Urinary bladder (tissue), 4 donors: Measurements from ENCODE around the gene GPRIN1. TPM values are rescaled to one million over a fixed set of nuclear protein-coding genes. Genes with fewer than 3 reads are reported as not detected.

Experiments
- DNase-seq: peaks from one replicate; pipeline ENCODE4 v3.0.0-alpha.2; 2015; ENCODE audit errors: extremely low spot score
- H3K27ac ChIP-seq: one replicate; pipeline ENCODE4 v1.5.1; 2013; ENCODE audit warnings: low read depth, mild to moderate bottlenecking, moderate library complexity
- H3K36me3 ChIP-seq: one replicate; pipeline ENCODE4 v1.6.1; 2013; ENCODE audit warnings: mild to moderate bottlenecking, moderate library complexity; ENCODE audit not compliant: insufficient read depth
- H3K4me1 ChIP-seq: one replicate; pipeline ENCODE4 v1.6.1; 2013; ENCODE audit warnings: mild to moderate bottlenecking, moderate library complexity; ENCODE audit not compliant: insufficient read depth
- H3K4me3 ChIP-seq: one replicate; pipeline ENCODE4 v1.5.1; 2013; ENCODE audit warnings: low read depth, low read length
- WGBS: extraction: QIAGEN DNeasy Blood & Tissue Kit; methylation state at CpG from one replicate; pipeline ENCODE4 v1.1.7; 2013; 5-methylcytosine and 5-hydroxymethylcytosine counted together
- polyA plus RNA-seq: library from polyadenylated mRNA; stranded (reverse); fragments of 200-250 nt; gene quantifications from one replicate; pipeline ENCODE4 v1.2.3, GENCODE V29; 2013
- total RNA-seq: library from RNA; depleted of rRNA; stranded (reverse); fragments of >200 nt; gene quantifications from one replicate; pipeline ENCODE4 v1.2.3, GENCODE V29; 2014
- donor health status: healthy with polysubstance abuse.
- donor health status: healthy.

The GPRIN1 gene
- total and polyA plus RNA-seq, 2 donors, result 0.42 to 1.3 TPM

DNA sequence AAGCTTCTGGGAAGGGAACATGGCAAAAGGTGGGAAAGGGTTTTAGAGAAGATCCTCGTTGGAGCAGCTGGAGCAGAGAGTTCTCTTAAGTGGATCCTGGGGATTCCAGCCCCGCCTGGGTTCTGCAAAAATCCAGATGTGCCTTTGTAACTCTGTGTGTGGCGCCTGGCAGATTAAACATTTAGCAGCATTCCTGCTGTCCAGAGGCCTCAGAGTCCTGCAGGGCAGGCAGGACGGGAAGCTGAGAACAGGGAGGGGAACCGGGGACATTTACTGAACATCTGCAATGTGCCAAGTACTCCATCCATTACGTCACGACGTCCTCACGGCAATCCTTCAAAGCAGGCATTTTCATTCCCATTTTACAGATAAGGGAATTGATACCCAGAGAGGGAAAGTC, 26.5 kb upstream of the GPRIN1 start:
- H3K4me1 ChIP-seq, result no peaks in the 10 kb centered on the region
- no peak for DNase-seq
- no peaks in the 10 kb centered on the region for H3K36me3 ChIP-seq
- H3K4me3 ChIP-seq, result no peak overlapping the region
- no peak overlapping the region for H3K27ac ChIP-seq
- 29% methylated on average over 9 of the region's 9 CpGs for WGBS

DNA sequence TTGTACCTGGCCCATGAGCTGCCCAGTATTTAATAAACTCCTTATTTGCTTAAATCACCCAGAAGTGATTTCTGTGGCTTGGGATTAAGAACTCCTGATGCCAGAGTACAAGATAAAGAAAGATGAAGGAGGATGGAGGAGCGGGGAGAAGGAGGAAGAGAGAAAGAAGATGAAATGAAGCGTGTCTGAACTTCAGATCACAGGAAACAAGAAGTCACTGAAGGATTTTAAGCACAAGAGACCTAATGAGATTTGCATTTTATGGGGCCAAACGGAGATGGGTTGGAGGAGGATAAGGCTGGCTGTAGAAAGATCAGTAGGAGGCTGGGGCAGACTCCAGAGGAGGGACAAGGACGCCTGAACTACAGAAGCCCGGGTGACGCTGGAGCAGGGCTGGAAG, 23.6 kb upstream of the GPRIN1 start:
- Histone ChIP-seq H3K36me3 (no peaks in the 10 kb centered on the region), H3K27ac (no peak overlapping the region), H3K4me3 (no peak overlapping the region), H3K4me1 (no peaks in the 10 kb centered on the region)
- no peak for DNase-seq
- 12% methylated on average over 6 of the region's 6 CpGs for WGBS

DNA sequence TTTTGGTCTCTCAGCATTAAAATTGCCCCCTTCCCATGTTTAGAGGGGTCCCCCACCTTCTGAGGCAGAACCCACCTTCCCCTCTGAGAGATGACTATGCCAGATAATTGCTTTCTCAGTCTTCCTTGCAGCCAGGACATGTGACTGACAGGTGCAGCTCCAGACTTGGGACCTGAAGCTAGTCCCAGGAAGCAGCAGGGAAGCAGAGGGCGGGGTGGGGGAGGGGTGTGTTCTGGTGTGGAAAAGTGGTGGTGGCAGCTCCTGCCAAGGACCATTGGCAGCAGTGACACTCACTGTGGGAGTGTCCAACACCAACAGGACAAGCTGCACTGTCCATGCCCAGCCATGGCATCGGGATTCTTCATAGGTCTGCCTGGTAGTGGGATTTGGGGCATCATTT, 22.8 kb upstream of the GPRIN1 start:
- H3K4me3 ChIP-seq, result no peak overlapping the region
- WGBS, result 85% methylated on average over 2 of the region's 2 CpGs
- DNase-seq, result no peak
- H3K27ac ChIP-seq, result no peak overlapping the region
- no peaks in the 10 kb centered on the region for H3K36me3 ChIP-seq
- H3K4me1 ChIP-seq, result no peaks in the 10 kb centered on the region

DNA sequence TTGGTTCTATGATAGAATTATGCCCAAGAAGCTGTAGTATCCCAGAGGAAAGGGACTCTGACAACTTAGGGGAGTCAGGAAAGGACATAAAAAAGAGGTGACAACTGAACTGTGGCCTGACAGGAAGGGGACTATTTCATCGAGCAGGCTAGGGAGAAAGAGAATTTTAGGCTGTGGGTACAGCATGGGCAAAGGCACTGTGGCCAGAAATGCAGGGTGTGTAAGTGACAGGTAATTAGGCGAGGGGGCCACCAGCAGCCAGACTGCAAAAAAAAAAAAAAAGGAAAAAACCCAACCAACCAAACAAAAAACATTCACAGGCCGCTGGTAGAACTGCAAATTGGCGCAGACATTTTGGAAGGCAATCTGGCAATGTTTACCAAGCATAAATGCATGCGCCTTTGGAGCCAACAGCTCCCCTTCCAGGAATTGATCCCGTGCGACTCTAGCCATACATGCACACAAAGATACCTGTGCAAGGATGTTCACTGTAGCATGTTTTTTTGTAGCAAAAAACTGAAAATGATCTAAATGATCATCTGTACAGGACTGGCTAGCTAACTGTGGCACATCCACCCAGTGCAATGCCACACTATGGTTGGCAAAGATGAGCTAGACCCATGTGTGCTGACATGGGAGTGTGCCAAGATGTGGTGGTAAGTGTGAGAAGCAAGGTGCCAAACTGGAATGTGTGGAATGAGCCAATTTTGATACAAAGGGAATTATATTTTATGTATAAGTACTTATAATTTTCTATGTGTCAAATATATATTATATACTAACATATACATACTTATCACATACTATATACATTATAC, 21.6 kb upstream of the GPRIN1 start:
- H3K27ac ChIP-seq, result no peak overlapping the region
- WGBS, result 79% methylated on average over 7 of the region's 7 CpGs
- H3K4me3 ChIP-seq, result no peak overlapping the region
- H3K4me1 ChIP-seq, result no peaks in the 10 kb centered on the region
- DNase-seq, result no peak
- no peaks in the 10 kb centered on the region for H3K36me3 ChIP-seq

DNA sequence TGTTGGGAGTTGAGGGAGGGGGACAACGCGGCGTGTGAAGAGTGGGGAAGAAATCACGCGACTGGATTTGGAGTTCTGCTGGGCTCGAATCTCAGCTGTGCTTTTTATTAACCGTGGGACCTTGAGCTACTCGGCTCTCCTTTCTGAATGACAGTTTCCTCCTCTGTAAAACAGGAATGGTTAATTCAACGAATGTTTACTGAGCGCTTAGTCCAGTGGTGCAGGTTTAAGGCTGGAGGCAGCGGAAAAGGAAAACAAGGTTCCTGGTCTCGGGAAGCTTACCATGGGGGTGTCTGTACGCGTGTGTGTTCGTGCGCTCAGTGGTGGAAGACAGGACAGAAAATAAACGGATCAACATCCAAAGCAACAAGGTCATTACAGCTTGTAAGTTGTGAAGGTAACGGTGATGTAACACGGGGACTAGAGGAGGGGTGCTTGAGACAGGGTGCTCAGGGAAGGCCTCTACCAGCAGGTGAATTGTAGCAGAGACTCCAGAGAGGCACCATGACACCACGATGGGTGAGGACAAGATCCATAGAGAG, 20.8 kb upstream of the GPRIN1 start:
- no peaks in the 10 kb centered on the region for H3K36me3 ChIP-seq
- no peak overlapping the region for H3K27ac ChIP-seq
- DNase-seq, result no peak
- WGBS, result 8% methylated on average over 20 of the region's 20 CpGs
- H3K4me1 ChIP-seq, result no peaks in the 10 kb centered on the region
- H3K4me3 ChIP-seq, result peak overlapping the region; percentile 26

DNA sequence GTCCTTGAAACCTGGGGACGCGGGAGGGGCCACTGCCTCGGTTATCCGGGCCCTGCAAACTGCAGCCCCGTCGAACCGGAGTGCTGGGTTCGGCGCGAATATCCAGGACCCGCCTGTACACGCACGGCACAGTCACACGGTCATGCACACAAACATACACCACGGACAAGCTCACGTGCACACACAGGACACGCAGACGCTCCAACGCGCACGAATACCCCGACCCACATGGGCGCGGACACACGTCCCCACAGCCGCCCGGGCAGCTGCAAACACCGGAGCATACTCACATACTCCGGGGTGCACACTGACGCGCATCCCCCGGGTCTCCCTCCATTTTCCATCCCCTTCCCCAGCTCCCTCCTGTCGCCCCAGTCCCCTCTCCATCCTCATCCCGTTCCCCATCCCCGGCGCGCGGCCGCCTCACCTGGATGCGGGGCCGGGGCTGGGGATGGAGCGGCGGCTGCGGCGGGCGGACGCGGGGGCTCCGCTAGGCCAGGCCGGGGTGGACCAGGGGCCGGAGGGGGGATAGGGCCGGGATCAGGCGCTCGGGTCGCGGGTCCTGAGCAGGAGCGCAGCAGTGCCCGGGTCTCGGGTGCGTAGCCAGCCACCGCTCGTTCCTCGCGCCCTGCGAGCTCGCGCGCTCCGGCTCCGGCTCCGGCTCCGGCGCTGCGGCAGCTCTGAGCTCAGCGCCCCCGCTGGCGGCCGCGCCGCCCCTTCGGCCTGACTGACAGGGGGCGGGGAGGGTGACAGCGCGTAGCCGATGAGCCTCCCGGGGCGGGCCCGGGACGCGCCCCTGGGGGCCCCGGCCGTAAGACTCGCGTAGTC, 20.1 kb upstream of the GPRIN1 start, which contains the start of the genes EIF4E1B and SNCB:
TSS of gene EIF4E1B (plus strand) at position 823 of the 828 bp plus-strand sequence. CDS start 12,113 bp downstream, outside the sequence.
TSS of gene SNCB (minus strand) at position 682 of the 828 bp plus-strand sequence. CDS start 880 bp downstream, outside the sequence.
- H3K4me1 ChIP-seq, result no peaks in the 10 kb centered on the region
- H3K27ac ChIP-seq, result no peak within 1 kb of the TSS
- no peak for DNase-seq
- H3K4me3 ChIP-seq, result peak within 1 kb of the TSS; percentile 26
- WGBS, result 1% methylated on average over 94 of the region's 94 CpGs
- no peaks in the 10 kb centered on the region for H3K36me3 ChIP-seq

DNA sequence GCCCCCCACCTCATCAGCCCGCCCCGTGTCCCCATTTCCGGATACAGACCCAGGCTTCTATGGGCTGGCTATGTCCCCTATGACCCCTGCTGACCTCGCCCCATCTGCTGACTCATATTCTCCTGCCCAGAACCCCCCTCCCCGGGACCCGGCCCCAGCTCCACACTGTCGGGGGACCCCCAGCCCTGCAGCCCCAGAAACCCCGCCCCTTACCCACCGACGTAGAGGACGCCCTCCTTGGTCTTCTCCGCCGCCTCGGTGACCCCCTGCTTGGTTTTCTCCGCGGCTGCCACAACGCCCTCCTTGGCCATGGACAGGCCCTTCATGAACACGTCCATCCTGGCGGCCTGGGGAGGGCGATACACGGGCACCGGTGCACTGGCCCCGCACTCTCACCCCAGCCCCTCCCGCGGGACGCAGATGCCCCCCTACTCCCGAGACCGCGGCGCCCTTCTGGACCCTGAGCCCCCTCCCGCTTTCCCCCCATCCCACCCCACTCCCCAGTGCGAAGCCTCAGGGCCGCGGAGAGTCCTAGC, 19.4 kb upstream of the GPRIN1 start:
- H3K36me3 ChIP-seq, result no peaks in the 10 kb centered on the region
- no peaks in the 10 kb centered on the region for H3K4me1 ChIP-seq
- no peak overlapping the region for H3K27ac ChIP-seq
- 4% methylated on average over 34 of the region's 34 CpGs for WGBS
- no peak overlapping the region for H3K4me3 ChIP-seq
- no peak for DNase-seq

DNA sequence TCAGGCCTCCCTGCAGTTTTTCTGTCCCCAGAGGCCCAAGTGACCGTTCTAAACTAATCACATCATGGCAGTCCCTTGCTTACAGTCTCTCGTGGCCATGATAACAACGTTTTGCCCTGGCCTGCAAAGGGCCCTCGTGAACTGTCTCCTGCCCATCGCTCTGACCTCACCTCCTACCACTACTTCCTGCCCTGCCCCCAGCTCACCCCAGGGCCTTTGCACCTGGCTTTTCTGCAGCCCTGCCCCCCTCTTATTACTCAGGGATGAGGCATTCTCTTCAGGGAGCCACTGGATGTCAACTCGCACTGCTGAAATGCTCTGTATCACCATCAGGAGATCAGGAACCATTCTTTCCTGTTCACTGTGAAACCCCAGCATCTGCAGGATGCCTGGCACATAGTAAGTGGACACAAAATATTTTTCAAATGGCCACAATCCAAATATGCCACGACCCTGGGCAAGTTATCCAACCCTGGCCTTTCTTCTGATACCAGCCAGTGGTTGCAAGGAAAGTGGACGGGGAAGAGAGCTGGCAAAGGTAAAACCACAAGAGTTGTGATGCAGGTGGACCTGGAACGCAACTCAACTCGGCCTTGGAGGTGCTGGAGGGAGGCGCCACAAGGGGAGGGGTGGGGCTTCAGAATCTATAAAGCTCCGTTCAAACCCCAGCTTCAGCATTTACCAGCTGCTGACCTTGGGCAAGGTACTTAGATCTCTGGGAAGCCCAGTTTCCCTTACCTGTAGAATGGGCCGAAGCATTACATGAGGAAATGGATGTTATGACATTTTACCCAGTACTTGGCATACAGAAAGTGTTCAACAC, 18.7 kb upstream of the GPRIN1 start:
- Histone ChIP-seq H3K4me3 (no peak overlapping the region), H3K4me1 (no peaks in the 10 kb centered on the region), H3K27ac (no peak overlapping the region), H3K36me3 (no peaks in the 10 kb centered on the region)
- DNase-seq, result no peak
- 50% methylated on average over 13 of the region's 13 CpGs for WGBS

DNA sequence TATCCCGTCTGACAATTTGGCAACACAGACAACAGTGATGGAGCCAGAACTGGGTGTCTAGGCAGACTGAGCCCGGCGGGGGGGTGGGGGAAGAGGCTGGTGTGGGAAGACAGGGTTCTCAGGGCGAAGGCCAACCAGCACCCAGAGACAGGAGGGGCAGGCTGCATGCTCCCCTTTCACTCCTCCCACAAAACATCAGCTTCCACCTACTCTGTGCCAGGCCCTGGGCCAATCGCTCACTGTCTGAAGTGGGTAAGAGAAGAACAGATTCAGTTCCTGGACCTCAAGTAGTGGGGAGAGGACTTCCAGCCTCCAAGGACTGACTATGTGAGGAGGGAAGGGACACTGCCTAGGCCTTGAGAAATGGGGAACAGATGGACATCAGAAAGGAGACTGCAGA, 17.6 kb upstream of the GPRIN1 start:
- WGBS, result 79% methylated on average over 5 of the region's 5 CpGs
- Histone ChIP-seq H3K36me3 (no peaks in the 10 kb centered on the region), H3K4me1 (no peaks in the 10 kb centered on the region), H3K27ac (no peak overlapping the region), H3K4me3 (no peak overlapping the region)
- no peak for DNase-seq

DNA sequence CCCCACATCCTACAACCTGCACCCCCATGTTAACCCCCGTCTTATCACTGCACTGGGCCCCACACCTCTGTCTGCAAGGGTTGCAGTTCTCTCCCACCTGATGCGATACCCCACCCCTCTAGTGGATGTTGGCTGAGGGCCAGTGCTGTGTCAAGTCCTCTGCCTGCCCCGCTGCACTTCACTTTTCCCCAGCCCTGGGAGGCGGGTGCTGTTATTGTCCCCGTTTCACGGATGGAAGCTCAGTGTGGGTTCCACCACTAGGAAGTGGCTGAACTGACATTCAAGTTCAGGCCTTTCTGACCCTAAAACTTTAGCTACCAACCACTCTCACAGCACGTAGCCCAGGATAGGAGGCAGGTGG, 16.9 kb upstream of the GPRIN1 start:
- WGBS, result 45% methylated on average over 7 of the region's 7 CpGs
- DNase-seq, result no peak
- H3K27ac ChIP-seq, result no peak overlapping the region
- no peaks in the 10 kb centered on the region for H3K4me1 ChIP-seq
- H3K36me3 ChIP-seq, result no peaks in the 10 kb centered on the region
- H3K4me3 ChIP-seq, result no peak overlapping the region

DNA sequence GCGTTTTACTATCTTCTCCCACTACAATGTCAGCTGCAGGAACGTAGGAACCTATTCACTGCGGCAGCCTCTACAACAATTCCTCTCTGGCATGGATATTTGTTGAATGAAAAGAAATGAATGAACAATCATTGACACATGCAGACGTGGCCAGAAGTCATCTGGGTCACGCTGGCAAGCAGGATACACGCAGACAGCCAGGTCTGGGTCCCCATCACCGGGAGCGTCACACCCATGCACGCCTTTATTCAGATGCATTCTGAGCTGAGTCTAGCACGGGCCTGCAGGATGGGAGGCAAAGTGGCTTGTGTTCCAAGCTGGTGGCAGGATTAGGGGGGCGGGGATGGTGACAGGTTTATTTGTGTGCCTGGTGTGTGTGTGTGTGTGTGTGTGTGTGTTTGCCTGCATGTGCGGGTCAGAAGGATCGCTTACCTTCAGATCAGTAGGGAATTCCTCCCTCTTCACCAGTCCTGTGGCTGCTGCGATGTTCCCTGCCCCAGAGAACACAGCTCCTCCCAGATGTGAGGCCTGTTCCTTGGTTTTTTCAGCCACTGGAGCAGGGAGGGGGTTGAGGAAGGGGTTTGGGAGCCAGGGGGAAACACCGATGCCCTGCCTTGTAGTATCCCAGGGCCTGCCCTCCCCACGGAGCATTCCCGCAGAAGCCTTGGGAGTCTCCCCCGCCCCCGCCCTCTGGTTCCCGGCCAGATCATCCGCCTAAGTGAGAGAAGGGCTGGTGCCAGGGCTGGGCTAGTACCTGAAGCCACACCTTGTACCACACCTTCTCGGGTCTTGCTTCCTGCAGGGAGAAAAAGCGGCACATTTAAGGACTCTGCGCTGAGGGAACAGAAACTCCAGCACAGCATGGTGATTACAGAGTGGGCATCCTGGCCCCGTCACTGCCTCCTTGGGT, 16.3 kb upstream of the GPRIN1 start:
- WGBS, result 30% methylated on average over 25 of the region's 25 CpGs
- H3K4me3 ChIP-seq, result no peak overlapping the region
- no peak for DNase-seq
- H3K4me1 ChIP-seq, result no peaks in the 10 kb centered on the region
- no peak overlapping the region for H3K27ac ChIP-seq
- H3K36me3 ChIP-seq, result no peaks in the 10 kb centered on the region

DNA sequence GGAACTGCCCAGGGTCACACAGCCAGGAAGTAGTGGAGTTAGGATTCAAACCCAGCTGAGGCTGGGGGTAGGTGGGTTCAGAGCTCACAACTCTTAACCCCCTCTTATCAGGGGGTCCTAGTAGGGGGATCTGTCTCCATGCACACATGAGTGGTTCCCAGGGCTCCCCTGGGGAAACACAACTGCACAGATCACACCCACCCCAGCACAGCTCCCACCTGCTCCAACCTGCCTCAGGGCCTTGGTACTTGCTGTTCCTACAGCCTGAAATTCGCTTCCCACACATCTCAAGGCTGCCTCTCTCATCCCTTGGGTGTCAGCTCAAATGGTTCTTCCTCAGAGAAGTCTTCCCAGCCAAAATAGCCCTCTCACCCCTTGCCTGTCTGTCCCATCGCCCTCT, 15.6 kb upstream of the GPRIN1 start:
- Histone ChIP-seq H3K4me1 (no peaks in the 10 kb centered on the region), H3K27ac (no peak overlapping the region), H3K36me3 (no peaks in the 10 kb centered on the region), H3K4me3 (no peak overlapping the region)
- WGBS, result 67% methylated on average over 2 of the region's 2 CpGs
- no peak for DNase-seq
